ENCODE data around the gene NLRP1. TPM values are rescaled to one million over a fixed set of nuclear protein-coding genes. Genes with fewer than 3 reads are reported as not detected.
A peak's percentile ranks its signal among the peaks of the same experiment; 100 is the strongest.
"Not testable (repeated sequence)": the region's sequence is repeated elsewhere in the genome, so short reads cannot be mapped to it uniquely, and the experiment has no call there.

The NLRP1 gene
- total RNA-seq, 2 experiments from 2014 or later = 102 to 104 TPM

- H3K27ac Mint-ChIP-seq = peak overlapping the region; percentile 96
- CTCF ChIA-PET = interaction anchor here (1.3 to 1.5 kb wide), 3 partner anchors 10 to 851 kb away, joined by 3 to 5 read pairs (median 3); partner anchors contain the start of gene AIPL1
- peaks cover 55% of the 10 kb centered on the region for H3K36me3 Mint-ChIP-seq (ENCODE audit: low read depth)
Measured at GRCh38 chr17:5583426-5584382, 605 bp downstream of the NLRP1 start.

GRCh38 chr17:5582209-5583185, 1.8 kb downstream of the NLRP1 start:
- POLR2A ChIA-PET = interaction anchor here (0.6 to 1.8 kb wide), 5 partner anchors 13 to 861 kb away, joined by 3 to 10 read pairs (median 3); partner anchors contain the start of genes DERL2, MIS12, NUP88 and PIMREG
- Mint-ChIP-seq H3K9me3 (peaks cover 6% of the 10 kb centered on the region), H3K4me1 (peaks cover 81% of the 10 kb centered on the region), H3K27ac (peak overlapping the region; percentile 82), H3K36me3 (ENCODE audit: low read depth) (peaks cover 66% of the 10 kb centered on the region), H3K27me3 (no peaks in the 10 kb centered on the region), H3K4me3 (peak overlapping the region; percentile 98)
- no peak for DNase-seq
- CTCF ChIA-PET = interaction anchor here (1.8 kb wide), 1 partner anchor 10 kb away, joined by 4 read pairs; no protein-coding TSS in a partner anchor

More at GRCh38 chr17:5583426-5584382, 605 bp downstream of the NLRP1 start:
- peaks cover under 1% of the 10 kb centered on the region for H3K27me3 Mint-ChIP-seq
- peak; percentile 26 for DNase-seq
- H3K4me3 Mint-ChIP-seq = peak overlapping the region; percentile 98
- peaks cover 3% of the 10 kb centered on the region for H3K9me3 Mint-ChIP-seq
- POLR2A ChIA-PET = interaction anchor here (0.6 to 2.0 kb wide), 5 partner anchors 14 to 834 kb away, joined by 3 to 26 read pairs (median 3); partner anchors contain the start of genes DERL2, MIS12 and NUP88
- peaks cover 78% of the 10 kb centered on the region for H3K4me1 Mint-ChIP-seq

- Mint-ChIP-seq H3K4me3 (peak overlapping the region; percentile 54), H3K27ac (no peak overlapping the region), H3K36me3 (ENCODE audit: low read depth) (peaks cover 74% of the 10 kb centered on the region), H3K9me3 (peaks cover 8% of the 10 kb centered on the region), H3K27me3 (no peaks in the 10 kb centered on the region), H3K4me1 (peaks cover 76% of the 10 kb centered on the region)
- ChIA-PET POLR2A (interaction anchor here (0.6 to 1.8 kb wide), 3 partner anchors 12 to 162 kb away, joined by 3 to 10 read pairs (median 3); partner anchors contain the start of genes DERL2, MIS12, NUP88 and RPAIN), CTCF (interaction anchor here (1.8 kb wide), 1 partner anchor 11 kb away, joined by 4 read pairs; no protein-coding TSS in a partner anchor)
- no peak for DNase-seq
Measured at GRCh38 chr17:5581655-5582054, 2.7 kb downstream of the NLRP1 start.

- ChIA-PET POLR2A (interaction anchor here (1.8 kb wide), 1 partner anchor 95 kb away, joined by 10 read pairs; the partner anchor contains the start of genes DERL2 and MIS12), CTCF (interaction anchor here (1.8 kb wide), 1 partner anchor 11 kb away, joined by 4 read pairs; no protein-coding TSS in a partner anchor)
- no peak for DNase-seq
- peaks cover 8% of the 10 kb centered on the region for H3K9me3 Mint-ChIP-seq
- H3K4me3 Mint-ChIP-seq = no peak overlapping the region
- no peak overlapping the region for H3K27ac Mint-ChIP-seq
- H3K4me1 Mint-ChIP-seq = peaks cover 74% of the 10 kb centered on the region
- H3K36me3 Mint-ChIP-seq (ENCODE audit: low read depth) = peaks cover 81% of the 10 kb centered on the region
- H3K27me3 Mint-ChIP-seq = no peaks in the 10 kb centered on the region
Measured at GRCh38 chr17:5580969-5581368, 3.3 kb downstream of the NLRP1 start.

- POLR2A ChIA-PET = no interaction called here
- Mint-ChIP-seq H3K27ac (no peak overlapping the region), H3K4me1 (peaks cover 69% of the 10 kb centered on the region), H3K36me3 (ENCODE audit: low read depth) (peaks cover 87% of the 10 kb centered on the region), H3K4me3 (no peak overlapping the region), H3K9me3 (peaks cover 8% of the 10 kb centered on the region), H3K27me3 (no peaks in the 10 kb centered on the region)
- DNase-seq = no peak
- CTCF ChIA-PET = no interaction called here
Measured at GRCh38 chr17:5580367-5580766, 3.9 kb downstream of the NLRP1 start.

GRCh38 chr17:5578768-5579167, 5.5 kb downstream of the NLRP1 start:
- POLR2A ChIA-PET, H3K27ac Mint-ChIP-seq, H3K27me3 Mint-ChIP-seq, H3K9me3 Mint-ChIP-seq, DNase-seq, CTCF ChIA-PET, H3K4me3 Mint-ChIP-seq: not testable (repeated sequence)
- Mint-ChIP-seq H3K4me1 (peaks cover 56% of the 10 kb centered on the region), H3K36me3 (ENCODE audit: low read depth) (peaks cover 92% of the 10 kb centered on the region)

GRCh38 chr17:5573017-5573416, 11.3 kb downstream of the NLRP1 start:
- H3K27ac Mint-ChIP-seq, H3K27me3 Mint-ChIP-seq, DNase-seq, H3K4me3 Mint-ChIP-seq, POLR2A ChIA-PET, CTCF ChIA-PET, H3K9me3 Mint-ChIP-seq: not testable (repeated sequence)
- peaks cover 29% of the 10 kb centered on the region for H3K4me1 Mint-ChIP-seq
- peaks cover 95% of the 10 kb centered on the region for H3K36me3 Mint-ChIP-seq (ENCODE audit: low read depth)

GRCh38 chr17:5571281-5571680, 13.0 kb downstream of the NLRP1 start:
- no peak for DNase-seq
- Mint-ChIP-seq H3K4me3 (no peak overlapping the region), H3K27ac (no peak overlapping the region), H3K27me3 (no peaks in the 10 kb centered on the region), H3K4me1 (peaks cover 24% of the 10 kb centered on the region), H3K36me3 (ENCODE audit: low read depth) (peaks cover 93% of the 10 kb centered on the region), H3K9me3 (peaks cover 2% of the 10 kb centered on the region)
- POLR2A ChIA-PET = no interaction called here
- CTCF ChIA-PET = no interaction called here

GRCh38 chr17:5565808-5566207, 18.5 kb downstream of the NLRP1 start:
- Mint-ChIP-seq H3K4me1 (peaks cover 9% of the 10 kb centered on the region), H3K9me3 (no peaks in the 10 kb centered on the region), H3K4me3 (no peak overlapping the region), H3K27me3 (no peaks in the 10 kb centered on the region), H3K36me3 (ENCODE audit: low read depth) (peaks cover 61% of the 10 kb centered on the region), H3K27ac (no peak overlapping the region)
- DNase-seq = no peak
- ChIA-PET POLR2A (interaction anchor here (1.3 kb wide), 1 partner anchor 16 kb away, joined by 3 read pairs; no protein-coding TSS in a partner anchor), CTCF (no interaction called here)

- Mint-ChIP-seq H3K27me3 (no peaks in the 10 kb centered on the region), H3K9me3 (no peaks in the 10 kb centered on the region), H3K36me3 (ENCODE audit: low read depth) (peaks cover 49% of the 10 kb centered on the region), H3K4me3 (no peak overlapping the region), H3K4me1 (no peaks in the 10 kb centered on the region), H3K27ac (no peak overlapping the region)
- no peak for DNase-seq
- CTCF ChIA-PET = no interaction called here
- POLR2A ChIA-PET = no interaction called here
Measured at GRCh38 chr17:5563456-5563855, 20.9 kb downstream of the NLRP1 start.

GRCh38 chr17:5562661-5563360, 21.5 kb downstream of the NLRP1 start:
- CTCF ChIA-PET = no interaction called here
- no peak overlapping the region for H3K27ac Mint-ChIP-seq

More at GRCh38 chr17:5562661-5563360, 21.5 kb downstream of the NLRP1 start:
- POLR2A ChIA-PET = no interaction called here
- H3K9me3 Mint-ChIP-seq = no peaks in the 10 kb centered on the region
- DNase-seq = no peak
- H3K4me1 Mint-ChIP-seq = no peaks in the 10 kb centered on the region
- no peaks in the 10 kb centered on the region for H3K27me3 Mint-ChIP-seq
- peaks cover 49% of the 10 kb centered on the region for H3K36me3 Mint-ChIP-seq (ENCODE audit: low read depth)
- no peak overlapping the region for H3K4me3 Mint-ChIP-seq
